GM21619 (cell line): Measurements from ENCODE around the gene CLRN3.

Experiments used
- ATAC-seq: cut with Tn5 transposase; IDR thresholded peaks from one replicate; pipeline ENCODE4 v1.9.1; 2021; ENCODE audit not compliant: unreplicated experiment

The CLRN3 gene

GRCh38 chr10:127849921-127850320, 42.8 kb downstream of the CLRN3 start:
- no peak for ATAC-seq

GRCh38 chr10:127849224-127849623, 43.5 kb downstream of the CLRN3 start:
- no peak for ATAC-seq

GRCh38 chr10:127848226-127848625, 44.5 kb downstream of the CLRN3 start:
- no peak for ATAC-seq

- no peak for ATAC-seq
Measured at GRCh38 chr10:127845756-127846155, 47.0 kb downstream of the CLRN3 start.

- ATAC-seq = no peak
Measured at GRCh38 chr10:127840884-127841283, 51.9 kb downstream of the CLRN3 start.

- ATAC-seq = no peak
Measured at GRCh38 chr10:127836966-127837365, 55.8 kb downstream of the CLRN3 start.

- ATAC-seq = no peak
Measured at GRCh38 chr10:127836176-127836575, 56.6 kb downstream of the CLRN3 start.

- ATAC-seq = no peak
Measured at GRCh38 chr10:127834791-127835190, 58.0 kb downstream of the CLRN3 start.

GRCh38 chr10:127834221-127834620, 58.5 kb downstream of the CLRN3 start:
- no peak for ATAC-seq

- ATAC-seq = no peak
Measured at GRCh38 chr10:127833804-127834203, 58.9 kb downstream of the CLRN3 start.

- ATAC-seq = no peak
Measured at GRCh38 chr10:127832501-127832900, 60.2 kb downstream of the CLRN3 start.

GRCh38 chr10:127830414-127830813, 62.3 kb downstream of the CLRN3 start:
- ATAC-seq = no peak
